Activated T-helper 1 cell treated with anti-CD3 and anti-CD28 coated beads, Interleukin-2, amount 50 U/mL, for 16 hours (primary cell): Measurements from ENCODE around the gene TMEFF1.

Experiments used
- DNase-seq, 2 donors: peaks; one replicate each; pipeline ENCODE4 v3.0.0-alpha.2; 2020; ENCODE audit warnings: low read depth in 1 of 2, low spot score in 1 of 2

Gene TMEFF1

DNA sequence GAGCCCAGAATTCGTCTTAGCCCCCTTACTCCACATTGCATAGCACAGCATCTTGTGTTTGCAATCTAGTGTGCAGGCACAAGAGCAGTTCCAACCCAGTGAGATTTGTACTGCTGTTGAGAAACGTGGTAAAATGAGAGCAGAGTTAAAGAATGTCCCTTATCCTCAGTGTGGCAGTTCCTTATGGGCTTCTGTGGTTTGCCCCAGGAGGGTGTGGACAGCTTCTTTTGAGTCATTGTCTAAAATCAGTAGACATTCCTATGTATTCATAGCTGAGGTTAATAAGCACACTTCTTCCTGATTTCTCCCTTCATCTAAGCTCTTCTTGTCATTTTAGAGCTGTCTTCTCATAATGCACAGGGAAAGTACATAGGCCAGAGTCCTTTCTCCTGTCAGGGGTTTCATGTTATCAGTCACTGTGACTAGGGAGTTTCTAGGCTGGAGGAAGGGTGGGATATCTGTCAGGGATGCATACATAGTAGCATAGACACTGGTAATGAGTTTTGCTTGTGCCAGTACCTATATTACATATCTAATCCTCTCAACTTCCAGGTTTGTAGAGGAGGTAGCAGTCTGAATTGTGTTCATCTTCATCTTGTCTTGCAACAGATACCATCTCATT, 102.9 kb downstream of the TMEFF1 start:
- DNase-seq = no peak

DNA sequence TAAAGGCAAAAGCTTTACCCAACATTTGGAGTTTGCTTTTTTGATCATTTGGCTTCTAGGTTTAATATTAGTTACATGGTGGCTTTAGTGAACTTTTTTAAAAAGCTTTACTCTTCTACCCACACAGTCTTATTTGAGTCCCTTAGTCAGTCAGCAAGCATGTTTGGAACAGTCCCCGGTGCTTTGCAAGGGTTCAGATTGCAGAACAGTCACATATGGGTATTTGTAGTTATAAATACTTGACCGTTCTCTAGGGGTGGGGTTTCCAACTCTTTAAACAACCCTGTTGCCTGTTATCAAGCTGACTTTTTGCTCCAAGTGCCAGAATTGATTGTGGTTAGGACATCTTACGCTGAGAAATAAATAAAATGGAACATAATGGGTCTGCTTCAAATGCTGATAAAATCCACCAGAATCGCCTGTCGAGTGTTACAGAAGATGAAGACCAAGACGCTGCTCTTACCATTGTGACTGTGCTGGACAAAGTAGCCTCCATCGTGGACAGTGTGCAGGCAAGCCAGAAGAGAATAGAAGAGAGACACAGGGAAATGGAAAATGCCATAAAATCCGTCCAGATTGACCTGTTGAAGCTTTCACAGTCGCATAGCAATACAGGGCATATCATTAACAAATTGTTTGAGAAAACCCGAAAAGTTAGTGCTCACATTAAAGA, 105.0 kb downstream of the TMEFF1 start, which contains the start of gene CAVIN4:
Gene CAVIN4 (plus strand): TSS at position 304 of the 673 bp plus-strand sequence. CDS start 65 bp downstream, at position 369.
- no peak for DNase-seq

DNA sequence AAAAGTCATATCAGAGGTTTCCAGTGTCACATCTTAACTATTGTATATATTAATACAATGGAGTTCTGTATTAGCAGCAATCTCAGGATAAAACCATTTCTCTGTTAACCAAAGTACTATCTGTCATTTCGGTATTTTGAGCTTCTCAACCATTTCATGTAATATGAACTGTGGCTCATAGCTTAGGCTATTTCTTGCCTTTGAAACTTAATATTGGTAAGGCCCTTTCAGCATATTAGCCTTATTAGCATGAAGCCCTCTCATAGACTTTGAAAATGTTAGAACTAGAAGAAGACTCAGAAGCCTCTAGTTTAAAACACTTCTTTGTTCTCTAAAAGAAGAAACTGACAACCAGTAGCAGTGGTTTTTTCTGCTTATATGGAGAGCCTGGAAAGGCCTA, 105.7 kb downstream of the TMEFF1 start:
- no peak for DNase-seq

DNA sequence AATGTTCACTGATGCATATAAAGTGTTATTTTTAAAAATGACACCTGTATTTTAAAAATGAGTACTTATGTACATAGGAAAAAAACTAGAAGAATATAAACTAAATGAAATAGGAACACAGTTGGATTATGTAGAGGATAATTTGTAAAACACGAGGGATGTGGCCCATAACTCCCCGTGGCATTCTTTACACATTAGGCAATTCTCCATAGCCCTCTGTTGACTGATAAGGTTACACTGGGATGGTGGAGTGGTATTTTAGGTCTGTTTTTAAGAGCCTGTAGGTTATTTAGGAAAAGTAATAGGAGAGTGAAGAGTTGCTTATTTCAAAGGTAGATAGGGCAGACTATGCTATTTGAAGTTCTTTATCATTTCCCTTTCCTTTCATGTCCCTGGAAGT, 106.7 kb downstream of the TMEFF1 start:
- DNase-seq = no peak

DNA sequence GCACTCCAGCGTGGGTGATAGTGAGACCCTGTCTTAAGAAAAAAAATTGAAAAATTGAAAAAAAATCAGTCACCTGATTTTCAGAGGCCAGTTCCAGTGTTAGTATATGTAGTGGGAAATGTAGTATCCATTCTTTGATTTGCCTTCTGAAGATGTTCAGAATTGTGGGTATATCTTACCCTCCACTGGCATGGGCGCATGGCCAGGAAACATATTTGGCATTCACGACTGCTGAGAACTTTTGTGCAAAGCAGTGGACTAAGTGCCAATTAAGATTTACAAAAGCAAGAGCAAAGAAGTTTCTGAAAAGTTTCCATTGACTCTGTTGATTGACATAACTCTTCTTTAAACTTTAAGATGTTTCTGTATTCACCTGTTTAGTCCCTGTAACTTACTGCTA, 107.3 kb downstream of the TMEFF1 start:
- DNase-seq = no peak

DNA sequence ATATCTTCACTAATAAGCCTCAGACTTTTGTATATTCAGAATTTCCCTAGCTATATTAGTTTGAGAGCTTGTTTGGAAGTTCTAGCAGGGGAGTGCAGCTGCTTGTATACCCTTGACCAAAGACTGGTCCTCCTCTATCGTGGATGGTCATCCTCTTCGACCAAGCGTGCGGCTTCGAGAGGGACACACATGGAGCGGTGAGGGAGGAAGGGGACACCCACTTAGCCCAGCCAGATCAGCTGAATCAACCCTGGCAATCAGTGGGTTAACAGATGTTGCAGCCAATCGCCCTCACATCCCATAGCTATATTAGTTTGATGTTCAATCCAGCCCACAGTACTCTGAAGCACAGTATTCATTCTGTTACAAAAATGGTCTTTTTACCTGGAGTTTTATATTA, 108.1 kb downstream of the TMEFF1 start:
- DNase-seq = no peak

DNA sequence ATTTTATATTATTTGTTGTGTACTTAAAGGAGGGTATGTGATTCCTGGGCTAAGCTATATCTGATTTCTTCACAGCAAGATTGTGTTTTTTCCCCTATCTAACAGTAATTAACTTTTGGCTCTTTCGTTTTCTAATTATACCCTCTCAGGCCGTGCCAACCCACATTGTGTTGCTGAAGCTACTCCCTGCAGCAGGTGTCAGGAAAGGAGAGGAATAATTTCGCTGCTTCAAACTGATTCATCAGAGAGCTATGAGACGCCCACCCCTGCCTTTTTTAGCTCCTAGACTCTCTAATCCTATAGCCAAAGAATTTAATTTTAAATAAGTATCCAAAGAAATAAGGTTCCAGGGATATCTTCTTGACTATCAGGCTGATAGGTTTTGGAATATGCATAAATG, 108.7 kb downstream of the TMEFF1 start:
- no peak for DNase-seq

DNA sequence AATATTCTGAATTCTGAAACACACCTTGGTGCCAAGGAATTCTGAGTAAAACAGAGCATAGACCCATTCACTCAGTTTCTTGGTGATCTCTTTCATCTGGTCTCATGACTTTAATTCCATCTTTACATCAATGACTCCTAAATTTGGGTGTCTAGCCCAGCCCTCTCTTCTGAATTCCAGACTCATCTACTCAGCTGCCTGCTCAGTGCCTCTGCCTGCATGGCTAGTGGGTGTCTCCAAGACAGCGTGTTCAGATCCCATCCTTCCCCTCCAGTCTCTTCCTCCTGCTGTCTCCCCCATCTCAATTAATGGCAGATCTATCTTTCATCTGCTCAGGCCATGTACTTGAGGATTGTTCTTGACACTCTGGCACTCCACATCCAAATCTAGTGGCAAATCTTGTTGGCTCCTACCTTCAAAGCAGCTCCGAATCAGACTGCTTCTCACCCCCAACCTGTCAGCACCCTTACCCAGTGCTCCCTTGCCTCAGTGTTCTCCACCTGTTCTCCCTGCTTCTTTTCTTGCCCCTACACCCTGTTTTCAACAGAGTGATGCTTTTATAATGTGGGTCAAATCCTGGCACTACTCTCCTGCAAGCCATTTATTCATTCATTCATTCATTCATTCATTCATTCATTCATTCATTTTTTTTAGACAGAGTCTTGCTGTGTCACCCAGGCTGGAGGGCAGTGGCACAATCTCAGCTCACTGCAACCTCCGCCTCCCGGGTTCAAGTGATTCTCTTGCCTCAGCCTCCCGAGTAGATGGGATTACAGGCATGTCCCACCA, 110.3 kb downstream of the TMEFF1 start:
- DNase-seq = no peak

DNA sequence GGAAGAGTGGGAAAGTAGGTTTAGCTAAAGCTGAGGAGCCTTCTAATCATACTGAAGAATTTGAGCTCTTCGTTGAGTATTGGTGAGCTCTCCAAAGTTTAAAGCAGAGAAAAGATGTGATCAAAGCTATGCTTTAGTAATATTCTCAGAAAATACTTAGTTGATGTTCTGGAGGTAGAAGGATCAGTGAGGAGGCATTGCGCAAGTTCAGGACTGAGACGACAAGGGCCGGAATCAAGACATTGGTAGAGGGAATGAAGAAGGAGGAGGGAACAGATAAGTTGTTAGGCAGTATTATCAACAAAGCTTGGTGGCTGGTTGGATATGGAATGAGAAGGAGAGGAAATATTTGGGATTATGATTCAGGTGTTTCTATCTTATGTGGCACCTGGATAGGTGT, 112.0 kb downstream of the TMEFF1 start:
- DNase-seq = no peak

DNA sequence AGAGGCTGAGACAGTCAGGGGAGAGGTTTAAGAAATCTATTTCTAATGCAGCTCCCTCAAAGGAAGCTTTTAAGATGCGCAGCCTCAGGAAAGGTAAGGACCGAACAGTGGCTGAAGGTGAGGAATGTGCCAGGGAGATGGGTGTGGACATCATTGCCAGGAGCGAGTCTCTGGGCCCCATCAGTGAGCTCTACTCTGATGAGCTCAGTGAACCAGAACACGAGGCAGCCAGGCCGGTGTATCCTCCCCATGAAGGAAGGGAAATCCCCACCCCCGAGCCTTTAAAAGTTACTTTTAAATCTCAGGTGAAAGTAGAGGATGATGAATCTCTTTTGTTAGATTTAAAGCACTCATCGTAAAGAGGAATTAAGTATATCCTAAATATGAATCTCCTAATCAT, 113.1 kb downstream of the TMEFF1 start:
- no peak for DNase-seq

DNA sequence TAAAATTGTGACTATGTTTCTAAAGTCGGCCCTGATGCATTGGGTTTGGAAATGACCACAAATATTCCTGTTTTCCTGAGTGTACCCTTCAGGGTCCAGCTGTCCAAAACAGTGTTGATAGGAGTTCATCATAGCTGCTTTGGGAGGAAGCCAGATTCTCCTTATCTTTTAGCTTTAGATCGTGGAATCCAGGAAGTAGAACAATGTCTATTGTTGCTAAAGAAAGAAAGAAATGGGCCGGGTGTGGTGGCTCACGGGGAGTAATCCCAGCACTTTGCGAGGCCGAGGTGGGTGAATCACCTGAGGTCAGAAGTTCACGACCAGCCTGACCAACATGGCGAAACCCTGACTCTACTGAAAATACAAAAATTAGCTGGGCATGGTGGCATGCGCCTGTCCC, 114.4 kb downstream of the TMEFF1 start:
- DNase-seq = no peak

DNA sequence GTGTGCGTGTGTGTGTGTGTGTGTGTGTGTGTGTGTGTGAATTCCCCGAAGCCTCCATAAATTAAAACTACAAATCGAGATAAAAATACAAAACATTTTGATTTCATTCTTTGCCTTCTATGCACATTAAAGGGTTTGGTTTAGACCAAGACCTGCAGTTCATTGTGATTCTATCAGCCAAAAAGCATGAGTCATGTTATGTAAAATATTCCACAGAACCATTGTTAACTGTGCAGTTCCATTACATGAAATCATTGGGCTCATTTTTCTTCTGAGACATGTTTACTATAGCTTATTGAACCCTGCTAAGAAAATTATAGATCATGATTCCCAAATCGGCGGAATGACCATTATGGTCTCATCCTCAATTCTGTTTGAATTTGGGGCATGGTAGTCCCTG, 116.6 kb downstream of the TMEFF1 start:
- DNase-seq = no peak

DNA sequence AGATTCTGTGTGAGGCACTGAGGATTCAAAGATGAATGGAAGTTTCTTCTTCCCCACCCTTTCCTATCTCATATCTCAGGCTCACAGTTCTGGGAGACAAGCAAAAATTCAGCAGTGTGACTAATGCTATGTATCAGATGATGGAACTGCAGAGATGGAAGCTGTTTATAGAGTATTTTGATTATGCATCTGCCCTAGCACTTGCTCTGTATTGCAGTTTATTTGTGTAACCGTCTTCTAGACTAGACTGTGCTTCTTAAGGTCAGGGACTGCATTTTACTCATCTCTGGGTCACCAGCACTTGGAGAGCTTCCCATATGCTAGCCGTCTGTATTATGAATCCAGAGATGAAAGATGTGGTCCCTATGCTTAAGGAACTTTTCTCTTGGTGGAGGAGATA, 117.5 kb downstream of the TMEFF1 start:
- DNase-seq = no peak

DNA sequence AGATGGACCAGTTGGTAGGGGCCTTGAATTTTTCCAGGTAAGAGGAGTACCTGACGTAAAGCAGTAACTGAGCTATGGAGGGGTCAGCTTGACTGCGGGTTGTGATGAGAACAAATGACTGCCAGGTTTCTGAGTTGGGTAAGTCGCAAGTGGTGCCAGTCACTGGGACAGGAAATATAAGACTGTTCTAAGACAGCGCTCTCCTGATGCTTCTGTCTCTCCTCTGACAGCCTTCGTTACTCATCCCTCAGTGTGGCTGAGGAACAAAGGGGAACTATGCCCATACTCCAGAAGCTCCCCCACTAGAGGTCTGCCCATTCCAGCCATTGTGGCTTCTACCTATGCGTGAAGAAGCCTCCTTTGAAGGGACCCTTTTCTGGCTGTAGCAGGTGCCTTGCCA, 118.2 kb downstream of the TMEFF1 start:
- no peak for DNase-seq

DNA sequence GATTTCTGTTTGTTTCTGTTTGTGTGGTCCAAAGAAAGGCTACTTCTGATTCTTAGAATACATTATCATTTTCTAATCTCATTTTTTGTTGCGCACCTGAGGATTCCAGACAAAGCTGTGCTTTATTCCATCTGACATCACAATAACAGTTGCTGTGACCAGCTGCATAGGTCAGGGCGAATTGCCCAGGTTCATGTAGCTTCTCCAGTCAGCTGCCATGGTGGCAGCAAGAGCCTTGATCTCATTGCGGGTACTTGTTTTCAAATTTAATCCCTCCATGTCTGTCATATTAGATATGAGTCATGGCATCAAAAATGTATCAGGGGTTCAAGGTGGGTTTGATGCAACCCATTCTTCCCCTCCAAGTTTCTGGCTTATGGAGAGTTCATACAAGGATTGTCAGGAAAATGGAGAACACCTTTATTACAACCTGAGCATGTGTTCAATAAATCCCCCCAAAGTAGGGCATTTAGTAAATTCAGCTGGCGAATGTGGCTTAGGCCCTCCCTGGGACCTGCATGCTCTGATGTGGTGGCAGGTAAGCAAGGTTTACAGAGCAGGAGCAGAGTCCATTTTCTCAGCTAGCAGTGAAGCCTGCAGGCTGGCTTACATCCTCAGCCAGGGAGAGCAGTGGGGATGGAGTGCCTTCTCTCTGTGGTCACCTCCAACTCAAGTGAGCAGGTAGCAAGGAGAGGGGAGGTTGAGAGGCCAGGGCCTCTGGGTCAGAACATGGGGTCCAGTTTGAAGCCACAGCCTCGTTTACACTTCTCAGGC, 118.9 kb downstream of the TMEFF1 start:
- DNase-seq = no peak

DNA sequence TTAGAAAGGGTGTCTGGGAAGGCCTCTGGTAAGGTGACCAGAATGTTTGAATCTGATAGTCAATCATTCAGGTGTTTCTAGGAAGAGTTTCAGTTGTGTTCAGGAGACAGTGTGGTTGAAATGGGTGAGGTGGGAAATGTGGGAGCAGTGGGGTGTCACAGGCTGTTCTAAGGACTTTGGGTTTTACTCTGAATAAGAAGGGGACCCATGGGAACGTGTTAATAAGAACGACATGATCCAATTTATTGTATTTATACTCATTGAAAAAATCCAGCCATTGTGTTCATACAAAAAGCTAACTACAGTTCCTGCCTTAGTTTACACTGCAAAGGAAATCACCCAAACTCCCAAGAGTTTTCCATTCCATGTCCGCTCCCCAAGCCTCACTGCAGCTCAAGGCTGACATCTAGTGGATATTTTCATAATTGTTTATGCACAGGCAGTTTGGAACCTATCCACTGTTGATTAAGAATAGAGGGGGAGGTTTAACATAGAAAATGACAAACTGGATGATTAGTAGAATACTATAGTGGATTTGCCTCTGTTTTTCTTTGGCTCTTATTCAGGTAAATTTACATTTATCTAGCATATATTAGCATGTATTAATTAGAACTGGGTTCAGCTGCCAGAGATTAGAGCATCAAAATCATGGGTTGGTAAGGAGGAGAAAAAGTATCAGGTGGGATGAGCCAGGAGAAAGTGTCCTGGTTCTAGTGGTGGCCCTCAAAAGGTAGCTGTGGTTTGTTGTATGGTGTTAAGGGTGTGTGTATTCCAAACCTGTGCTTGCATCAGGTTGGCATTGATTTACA, 122.6 kb downstream of the TMEFF1 start:
- DNase-seq = no peak

DNA sequence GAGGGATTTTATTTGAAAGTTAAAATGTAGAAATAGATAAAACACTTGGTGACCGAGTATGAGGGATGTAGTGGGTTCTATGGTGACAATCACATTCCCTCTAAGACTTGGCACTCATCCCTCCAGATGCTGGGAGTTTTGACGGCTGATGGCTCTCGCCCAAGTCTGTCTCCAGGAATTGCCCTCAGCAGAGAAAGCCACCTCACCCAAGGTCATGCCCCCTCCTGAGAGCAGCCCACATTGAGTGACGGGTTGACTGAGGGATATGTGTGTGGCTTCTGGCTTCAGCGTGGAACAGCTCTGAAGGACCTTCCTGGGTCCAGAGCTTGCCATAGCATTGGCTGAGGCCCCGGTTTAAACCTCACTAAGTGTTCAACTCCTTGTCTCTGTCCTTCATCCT, 124.3 kb downstream of the TMEFF1 start:
- no peak for DNase-seq

DNA sequence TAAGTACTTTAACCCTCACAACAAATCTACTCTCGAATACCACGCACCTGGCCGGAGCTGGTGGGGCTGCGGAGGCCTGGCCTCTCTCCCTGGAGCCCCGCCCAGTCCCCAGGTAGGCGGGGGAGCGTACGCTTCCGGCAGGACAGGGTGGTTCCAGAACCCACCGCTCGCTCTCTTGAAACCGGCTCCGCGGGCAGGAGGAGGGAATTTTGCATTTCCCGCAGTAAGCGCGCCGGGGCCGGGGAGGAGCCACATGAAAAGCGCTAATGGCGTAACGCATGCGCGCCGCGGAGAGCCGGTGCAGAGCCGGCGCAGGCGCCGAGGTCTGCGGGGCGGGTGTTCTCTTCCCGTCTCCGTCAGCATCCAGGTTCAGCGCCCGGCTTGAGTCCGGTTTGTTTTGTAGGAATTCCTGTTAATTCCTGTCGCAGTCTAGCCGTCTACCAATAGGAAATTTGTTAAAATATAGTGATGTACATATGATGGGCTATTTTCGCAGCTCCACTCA, 125.7 kb downstream of the TMEFF1 start:
- peak; percentile 61 to 70 for DNase-seq

DNA sequence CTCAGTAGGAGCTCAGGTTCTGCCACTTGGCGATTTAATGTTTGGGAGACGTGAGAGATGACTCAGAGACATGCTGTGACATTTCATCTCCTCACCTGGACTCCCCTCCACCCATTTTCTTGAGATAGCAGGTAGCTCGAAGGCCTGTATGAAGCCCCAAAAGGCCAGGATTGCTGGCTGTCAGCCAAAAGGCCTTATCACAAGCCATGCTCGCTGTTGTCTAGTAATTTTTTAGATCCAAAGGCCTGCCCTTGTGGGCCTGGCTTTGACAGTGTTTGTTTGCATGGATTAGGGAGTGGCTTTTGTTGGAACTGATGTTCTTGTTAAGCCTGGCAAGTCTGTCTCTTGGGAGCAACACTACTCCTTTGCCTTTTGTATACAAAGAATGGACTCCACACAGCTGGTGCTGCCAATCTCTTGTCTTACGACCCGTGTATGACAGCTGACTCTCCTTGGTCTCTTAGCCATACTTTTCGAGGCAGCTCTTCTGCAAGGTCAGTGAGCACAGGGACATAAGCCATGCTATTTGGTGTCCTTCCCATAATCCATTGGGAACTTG, 127.7 kb downstream of the TMEFF1 start:
- DNase-seq = no peak

DNA sequence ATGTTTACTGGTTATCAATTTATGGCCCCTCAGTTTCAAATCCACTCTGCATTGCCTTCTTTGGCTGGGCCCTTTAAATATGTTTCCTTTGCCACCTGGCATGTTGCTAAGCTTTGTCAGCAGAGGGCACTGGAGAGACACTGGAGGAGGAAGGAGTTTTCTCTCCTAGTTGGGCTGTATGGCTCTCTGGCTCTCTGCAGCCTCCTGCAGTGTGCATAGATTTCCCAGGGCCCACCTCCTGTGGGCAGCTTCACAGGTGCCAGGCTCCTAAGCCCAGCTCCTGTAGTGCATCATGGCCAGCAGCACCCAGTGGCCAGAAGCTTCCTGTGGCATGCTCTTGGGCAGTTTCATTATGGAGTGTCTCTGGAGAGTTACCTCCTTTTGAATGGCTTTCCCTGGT, 128.3 kb downstream of the TMEFF1 start:
- no peak for DNase-seq
